ENCODE measurements around the gene HIGD2A. TPM values are rescaled to one million over a fixed set of nuclear protein-coding genes. Genes with fewer than 3 reads are reported as not detected.

HIGD2A gene
- polyA plus RNA-seq, 2 of the 4 experiments (the other 2 are of a cell fraction), result 102 to 205 TPM

DNA sequence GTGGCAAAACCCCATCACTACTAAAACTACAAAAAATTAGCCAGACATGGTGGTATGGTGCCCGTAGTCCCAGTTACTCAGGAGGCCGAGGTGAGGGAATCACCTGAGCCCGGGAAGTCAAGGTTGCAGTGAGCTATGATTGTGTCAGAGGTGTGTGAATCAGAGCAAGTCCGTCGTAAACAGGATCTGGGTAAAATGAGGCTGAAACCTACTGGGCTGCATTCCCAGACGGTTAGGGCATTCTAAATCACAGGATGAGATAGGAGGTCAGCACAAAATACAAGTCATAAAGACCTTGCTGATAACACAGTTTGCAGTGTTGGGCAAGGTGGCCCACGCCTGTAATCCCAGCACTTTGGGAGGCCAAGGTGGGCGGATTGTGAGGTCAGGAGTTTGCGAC lies 29.7 kb downstream of the HIGD2A start:
- ATAC-seq, result no peak
- POLR2A ChIA-PET, result interaction anchor here (0.8 to 3.3 kb wide), 2 partner anchors 29 to 119 kb away, joined by 3 to 14 read pairs; partner anchors contain the start of genes FAF2 and RNF44
- no peak for FAIRE-seq
- DNase-seq (ENCODE audit: low read depth in 1 of 2, low spot score in 1 of 2), result peak in 1 of 2 experiments; percentile 21
- CTCF ChIA-PET, result interaction anchor here (1.2 to 5.0 kb wide), 8 partner anchors 12 to 240 kb away, joined by 3 to 49 read pairs (median 20); partner anchors contain the start of genes FAF2 and RNF44
- H3K4me3 ChIP-seq, result no peak overlapping the region
- H3K9me3 ChIP-seq, result peaks cover 4% of the 10 kb centered on the region; the same call in 1 of the 3 replicates
- TF ChIP-seq POLR2AphosphoS2 (conservative IDR thresholded peaks at IDR 0.05; ENCODE audit: low read length), result no peak
- no peak for TF ChIP-seq KDM5A (IDR thresholded peaks at IDR 0.05)
- no peak for TF ChIP-seq HOXB13 (CRISPR knock-in tag; IDR thresholded peaks at IDR 0.05; ENCODE audit: low read depth)
- no peak for TF ChIP-seq FOSL2 (IDR thresholded peaks at IDR 0.05)
- no peak for TF ChIP-seq FOSL2 (CRISPR knock-in tag; IDR thresholded peaks at IDR 0.05)
- no peak for TF ChIP-seq NR3C1 (IDR thresholded peaks at IDR 0.05)
- no peak for TF ChIP-seq HDAC2 (IDR thresholded peaks at IDR 0.05)
- TF ChIP-seq, protein P1, sequence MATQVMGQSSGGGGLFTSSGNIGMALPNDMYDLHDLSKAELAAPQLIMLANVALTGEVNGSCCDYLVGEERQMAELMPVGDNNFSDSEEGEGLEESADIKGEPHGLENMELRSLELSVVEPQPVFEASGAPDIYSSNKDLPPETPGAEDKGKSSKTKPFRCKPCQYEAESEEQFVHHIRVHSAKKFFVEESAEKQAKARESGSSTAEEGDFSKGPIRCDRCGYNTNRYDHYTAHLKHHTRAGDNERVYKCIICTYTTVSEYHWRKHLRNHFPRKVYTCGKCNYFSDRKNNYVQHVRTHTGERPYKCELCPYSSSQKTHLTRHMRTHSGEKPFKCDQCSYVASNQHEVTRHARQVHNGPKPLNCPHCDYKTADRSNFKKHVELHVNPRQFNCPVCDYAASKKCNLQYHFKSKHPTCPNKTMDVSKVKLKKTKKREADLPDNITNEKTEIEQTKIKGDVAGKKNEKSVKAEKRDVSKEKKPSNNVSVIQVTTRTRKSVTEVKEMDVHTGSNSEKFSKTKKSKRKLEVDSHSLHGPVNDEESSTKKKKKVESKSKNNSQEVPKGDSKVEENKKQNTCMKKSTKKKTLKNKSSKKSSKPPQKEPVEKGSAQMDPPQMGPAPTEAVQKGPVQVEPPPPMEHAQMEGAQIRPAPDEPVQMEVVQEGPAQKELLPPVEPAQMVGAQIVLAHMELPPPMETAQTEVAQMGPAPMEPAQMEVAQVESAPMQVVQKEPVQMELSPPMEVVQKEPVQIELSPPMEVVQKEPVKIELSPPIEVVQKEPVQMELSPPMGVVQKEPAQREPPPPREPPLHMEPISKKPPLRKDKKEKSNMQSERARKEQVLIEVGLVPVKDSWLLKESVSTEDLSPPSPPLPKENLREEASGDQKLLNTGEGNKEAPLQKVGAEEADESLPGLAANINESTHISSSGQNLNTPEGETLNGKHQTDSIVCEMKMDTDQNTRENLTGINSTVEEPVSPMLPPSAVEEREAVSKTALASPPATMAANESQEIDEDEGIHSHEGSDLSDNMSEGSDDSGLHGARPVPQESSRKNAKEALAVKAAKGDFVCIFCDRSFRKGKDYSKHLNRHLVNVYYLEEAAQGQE (IDR thresholded peaks at IDR 0.05), result no peak
- TF ChIP-seq, protein P2, sequence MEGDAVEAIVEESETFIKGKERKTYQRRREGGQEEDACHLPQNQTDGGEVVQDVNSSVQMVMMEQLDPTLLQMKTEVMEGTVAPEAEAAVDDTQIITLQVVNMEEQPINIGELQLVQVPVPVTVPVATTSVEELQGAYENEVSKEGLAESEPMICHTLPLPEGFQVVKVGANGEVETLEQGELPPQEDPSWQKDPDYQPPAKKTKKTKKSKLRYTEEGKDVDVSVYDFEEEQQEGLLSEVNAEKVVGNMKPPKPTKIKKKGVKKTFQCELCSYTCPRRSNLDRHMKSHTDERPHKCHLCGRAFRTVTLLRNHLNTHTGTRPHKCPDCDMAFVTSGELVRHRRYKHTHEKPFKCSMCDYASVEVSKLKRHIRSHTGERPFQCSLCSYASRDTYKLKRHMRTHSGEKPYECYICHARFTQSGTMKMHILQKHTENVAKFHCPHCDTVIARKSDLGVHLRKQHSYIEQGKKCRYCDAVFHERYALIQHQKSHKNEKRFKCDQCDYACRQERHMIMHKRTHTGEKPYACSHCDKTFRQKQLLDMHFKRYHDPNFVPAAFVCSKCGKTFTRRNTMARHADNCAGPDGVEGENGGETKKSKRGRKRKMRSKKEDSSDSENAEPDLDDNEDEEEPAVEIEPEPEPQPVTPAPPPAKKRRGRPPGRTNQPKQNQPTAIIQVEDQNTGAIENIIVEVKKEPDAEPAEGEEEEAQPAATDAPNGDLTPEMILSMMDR (IDR thresholded peaks at IDR 0.05), result no peak
- TF ChIP-seq EP300 (IDR thresholded peaks at IDR 0.05), result no peak
- TF ChIP-seq ZSCAN20 (CRISPR knock-in tag; IDR thresholded peaks at IDR 0.05), result no peak
- TF ChIP-seq CBX2 (IDR thresholded peaks at IDR 0.05; ENCODE audit: borderline replicate concordance, low read depth), result no peak
- TF ChIP-seq MYC (IDR thresholded peaks at IDR 0.05; ENCODE audit: borderline replicate concordance, low read length), result no peak
- no peak for TF ChIP-seq MAFK (IDR thresholded peaks at IDR 0.05; ENCODE audit: partially characterized antibody)
- TF ChIP-seq, protein P3, sequence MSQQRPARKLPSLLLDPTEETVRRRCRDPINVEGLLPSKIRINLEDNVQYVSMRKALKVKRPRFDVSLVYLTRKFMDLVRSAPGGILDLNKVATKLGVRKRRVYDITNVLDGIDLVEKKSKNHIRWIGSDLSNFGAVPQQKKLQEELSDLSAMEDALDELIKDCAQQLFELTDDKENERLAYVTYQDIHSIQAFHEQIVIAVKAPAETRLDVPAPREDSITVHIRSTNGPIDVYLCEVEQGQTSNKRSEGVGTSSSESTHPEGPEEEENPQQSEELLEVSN (IDR thresholded peaks at IDR 0.05; ENCODE audit: borderline replicate concordance, low read depth), result no peak
- H3K4me2 ChIP-seq, result no peak overlapping the region
- H3K4me1 ChIP-seq, result peaks cover 13% of the 10 kb centered on the region
- no peak overlapping the region for H3K27ac ChIP-seq
- WGBS (ENCODE audit: missing lambda C conversion rate), result 66% methylated on average over 9 of the region's 9 CpGs

DNA sequence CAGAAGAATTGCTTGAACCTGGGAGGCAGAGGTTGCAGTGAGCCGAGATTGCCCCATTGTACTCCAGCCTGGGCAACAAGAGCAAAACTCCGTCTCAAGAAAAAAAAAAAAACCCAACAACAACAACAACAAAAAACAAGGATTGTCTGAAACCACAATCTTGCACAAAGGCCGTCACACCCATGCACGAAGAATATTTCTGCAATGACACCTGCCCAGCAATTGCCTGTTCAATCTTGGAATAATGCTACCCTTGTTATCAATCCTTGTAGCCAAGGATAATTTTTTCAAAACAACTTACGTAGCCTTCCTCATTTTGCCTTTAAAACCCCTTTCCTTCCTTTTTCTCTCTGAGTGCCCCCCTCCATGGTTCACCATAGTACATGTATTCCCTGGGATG lies 31.5 kb downstream of the HIGD2A start:
- Histone ChIP-seq H3K4me1 (peaks cover 12% of the 10 kb centered on the region), H3K4me2 (no peak overlapping the region), H3K9me3 (peaks cover 4% of the 10 kb centered on the region; the same call in 1 of the 3 replicates), H3K4me3 (no peak overlapping the region), H3K27ac (no peak overlapping the region)
- 79% methylated on average over 5 of the region's 5 CpGs for WGBS (ENCODE audit: missing lambda C conversion rate)
- no peak for DNase-seq (ENCODE audit: low read depth in 1 of 2, low spot score in 1 of 2)
- no peak for ATAC-seq
- ChIA-PET CTCF (interaction anchor here (2.2 to 5.0 kb wide), 2 partner anchors 14 to 28 kb away, joined by 8 to 49 read pairs; no protein-coding TSS in a partner anchor), POLR2A (no interaction called here)
- no peak for TF ChIP-seq FOXS1 (CRISPR knock-in tag; IDR thresholded peaks at IDR 0.05)
- no peak for TF ChIP-seq ZC3H11A (IDR thresholded peaks at IDR 0.05)
- TF ChIP-seq POLR2AphosphoS2 (conservative IDR thresholded peaks at IDR 0.05; ENCODE audit: low read length), result no peak
- TF ChIP-seq SMC3 (IDR thresholded peaks at IDR 0.05), result no peak
- no peak for FAIRE-seq
